Stimulated activated naive CD4-positive, alpha-beta T cell (primary cell): Measurements from ENCODE around the gene UGT1A9.
"Not testable (repeated sequence)": the region's sequence is repeated elsewhere in the genome, so short reads cannot be mapped to it uniquely, and the experiment has no call there.

ENCODE experiments used
- DNase-seq, 6 experiments: peaks; one replicate each; lab custom pipeline; 2025; lab: John Stamatoyannopoulos, UW

The UGT1A9 gene

GRCh38 chr2:233711312-233712008 is 39.8 kb downstream of the UGT1A9 start:
- peak in 5 of 6 experiments; percentile 25 to 42 (median 32) for DNase-seq

GRCh38 chr2:233712611-233713261 is 41.0 kb downstream of the UGT1A9 start, which contains the start of gene UGT1A5:
UGT1A5 (plus strand) TSS chr2:233712907; CDS start chr2:233712992, 85 bp downstream.
- no peak for DNase-seq

- DNase-seq = no peak
Observed at GRCh38 chr2:233713262-233713615, 41.5 kb downstream of the UGT1A9 start.

GRCh38 chr2:233714121-233714520 is 42.4 kb downstream of the UGT1A9 start:
- no peak for DNase-seq

- no peak for DNase-seq
Observed at GRCh38 chr2:233718552-233718951, 46.9 kb downstream of the UGT1A9 start, which contains the start of gene UGT1A4. UGT1A4 (plus strand) TSS chr2:233718736; CDS start chr2:233718821, 85 bp downstream.

- no peak for DNase-seq
Observed at GRCh38 chr2:233728723-233729301, 57.1 kb downstream of the UGT1A9 start, which contains the start of gene UGT1A3. UGT1A3 (plus strand) TSS chr2:233729042; CDS start chr2:233729127, 85 bp downstream.

GRCh38 chr2:233736868-233737653 is 65.4 kb downstream of the UGT1A9 start:
- DNase-seq = not testable (repeated sequence)

- no peak for DNase-seq
Observed at GRCh38 chr2:233740870-233741269, 69.2 kb downstream of the UGT1A9 start.

- no peak for DNase-seq
Observed at GRCh38 chr2:233743464-233744259, 72.0 kb downstream of the UGT1A9 start.

- DNase-seq = no peak
Observed at GRCh38 chr2:233745073-233745755, 73.5 kb downstream of the UGT1A9 start.

GRCh38 chr2:233745838-233746237 is 74.1 kb downstream of the UGT1A9 start:
- not testable (repeated sequence) for DNase-seq

- no peak for DNase-seq
Observed at GRCh38 chr2:233746475-233747282, 75.0 kb downstream of the UGT1A9 start.

GRCh38 chr2:233747283-233747544 is 75.5 kb downstream of the UGT1A9 start:
- no peak for DNase-seq

- not testable (repeated sequence) for DNase-seq
Observed at GRCh38 chr2:233750689-233751088, 79.0 kb downstream of the UGT1A9 start.

GRCh38 chr2:233751212-233752009 is 79.7 kb downstream of the UGT1A9 start:
- DNase-seq = not testable (repeated sequence)

- no peak for DNase-seq
Observed at GRCh38 chr2:233754872-233755611, 83.3 kb downstream of the UGT1A9 start.

- no peak for DNase-seq
Observed at GRCh38 chr2:233756429-233757081, 84.9 kb downstream of the UGT1A9 start.

GRCh38 chr2:233758141-233758540 is 86.4 kb downstream of the UGT1A9 start:
- no peak for DNase-seq
